ENCODE measurements around the gene IGFL3. TPM values are rescaled to one million over a fixed set of nuclear protein-coding genes. Genes with fewer than 3 reads are reported as not detected.
"Not testable (repeated sequence)": the region's sequence is repeated elsewhere in the genome, so short reads cannot be mapped to it uniquely, and the experiment has no call there.

Gene IGFL3
- not detected in 3 replicates for total RNA-seq

GRCh38 chr19:46124638-46125115 is at the start of gene IGFL3:
TSS of gene IGFL3 (minus strand) at chr19:46124688. CDS start at chr19:46124649, 39 bp downstream.
- TF ChIP-seq CTCF (IDR thresholded peaks at IDR 0.05; ENCODE audit: unreplicated experiment): no peak
- no peak for DNase-seq (ENCODE audit: low spot score in 2 of 2, unreplicated experiment in 2 of 2)
- Mint-ChIP-seq H3K36me3 (peaks cover 3% of the 10 kb centered on the region), H3K4me3 (no peak within 1 kb of the TSS), H3K9me3 (peaks cover 13% of the 10 kb centered on the region), H3K27ac (peak within 1 kb of the TSS; percentile 68), H3K4me1 (peaks cover 8% of the 10 kb centered on the region), H3K27me3 (ENCODE audit: low read depth) (no peaks in the 10 kb centered on the region)

- TF ChIP-seq CTCF (IDR thresholded peaks at IDR 0.05; ENCODE audit: unreplicated experiment): no peak
- DNase-seq (ENCODE audit: low spot score in 2 of 2, unreplicated experiment in 2 of 2): no peak
- Mint-ChIP-seq H3K36me3 (peaks cover 4% of the 10 kb centered on the region), H3K9me3 (peaks cover 10% of the 10 kb centered on the region), H3K4me3 (no peak overlapping the region), H3K27ac (no peak overlapping the region), H3K27me3 (ENCODE audit: low read depth) (peaks cover 8% of the 10 kb centered on the region), H3K4me1 (peaks cover 6% of the 10 kb centered on the region)
Observed at GRCh38 chr19:46173886-46174480, 49.5 kb upstream of the IGFL3 start.

GRCh38 chr19:46162731-46163130 is 38.2 kb upstream of the IGFL3 start:
- Mint-ChIP-seq H3K36me3 (peaks cover 2% of the 10 kb centered on the region), H3K9me3 (peaks cover 41% of the 10 kb centered on the region), H3K27me3 (ENCODE audit: low read depth) (peaks cover 6% of the 10 kb centered on the region)

GRCh38 chr19:46161642-46162257 is 37.3 kb upstream of the IGFL3 start:
- not testable (repeated sequence) for H3K27me3 Mint-ChIP-seq (ENCODE audit: low read depth); H3K27ac Mint-ChIP-seq; H3K4me1 Mint-ChIP-seq; DNase-seq (ENCODE audit: low spot score in 2 of 2, unreplicated experiment in 2 of 2); H3K36me3 Mint-ChIP-seq; H3K4me3 Mint-ChIP-seq
- H3K9me3 Mint-ChIP-seq: peaks cover 36% of the 10 kb centered on the region

More at GRCh38 chr19:46162731-46163130, 38.2 kb upstream of the IGFL3 start:
- Mint-ChIP-seq H3K4me3 (no peak overlapping the region), H3K4me1 (no peaks in the 10 kb centered on the region), H3K27ac (no peak overlapping the region)
- no peak for DNase-seq (ENCODE audit: low spot score in 2 of 2, unreplicated experiment in 2 of 2)
- no peak for TF ChIP-seq CTCF (IDR thresholded peaks at IDR 0.05; ENCODE audit: unreplicated experiment)

- DNase-seq (ENCODE audit: low spot score in 2 of 2, unreplicated experiment in 2 of 2): no peak
- no peak overlapping the region for H3K4me3 Mint-ChIP-seq
- H3K4me1 Mint-ChIP-seq: peaks cover 3% of the 10 kb centered on the region
- TF ChIP-seq CTCF (IDR thresholded peaks at IDR 0.05; ENCODE audit: unreplicated experiment): no peak
- peaks cover 6% of the 10 kb centered on the region for H3K27me3 Mint-ChIP-seq (ENCODE audit: low read depth)
- H3K36me3 Mint-ChIP-seq: peaks cover 2% of the 10 kb centered on the region
- H3K9me3 Mint-ChIP-seq: peaks cover 31% of the 10 kb centered on the region
- no peak overlapping the region for H3K27ac Mint-ChIP-seq
Observed at GRCh38 chr19:46160233-46160775, 35.8 kb upstream of the IGFL3 start.
